Activated effector memory CD4-positive, alpha-beta T cell treated with anti-CD3 and anti-CD28 coated beads, Interleukin-2, amount 50 U/mL, for 16 hours (primary cell): ENCODE data around the gene RHEBL1.

ENCODE experiments used
- DNase-seq: peaks from one replicate; pipeline ENCODE4 v3.0.0-alpha.2; 2020

Gene RHEBL1

GRCh38 chr12:49033611-49034285 is 36.0 kb downstream of the RHEBL1 start:
- DNase-seq = no peak

GRCh38 chr12:49032679-49033447 is 36.9 kb downstream of the RHEBL1 start:
- peak; percentile 61 for DNase-seq

DNA sequence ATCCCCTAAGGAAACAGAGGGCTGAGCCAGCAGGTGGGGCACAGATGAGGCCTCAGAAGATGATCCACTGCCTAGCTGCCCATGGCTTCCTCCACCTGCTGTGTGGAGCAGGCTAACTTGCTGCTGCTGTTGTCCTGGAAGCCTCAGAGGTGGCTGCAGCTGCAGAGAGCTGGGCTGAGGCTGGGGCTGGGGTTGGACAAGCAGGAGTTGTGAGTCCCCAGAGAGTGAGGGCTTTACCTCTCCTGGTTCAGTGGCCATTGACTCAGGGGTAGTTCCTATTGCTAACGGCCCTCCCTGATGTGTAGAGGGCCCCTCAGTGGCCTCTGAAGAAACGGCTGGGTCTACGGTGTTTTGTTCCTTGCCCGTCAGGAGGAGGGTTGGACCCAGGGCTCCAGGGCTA is 37.5 kb downstream of the RHEBL1 start:
- DNase-seq = no peak

- no peak for DNase-seq
Measured at GRCh38 chr12:49031573-49032161, 38.1 kb downstream of the RHEBL1 start.

DNA sequence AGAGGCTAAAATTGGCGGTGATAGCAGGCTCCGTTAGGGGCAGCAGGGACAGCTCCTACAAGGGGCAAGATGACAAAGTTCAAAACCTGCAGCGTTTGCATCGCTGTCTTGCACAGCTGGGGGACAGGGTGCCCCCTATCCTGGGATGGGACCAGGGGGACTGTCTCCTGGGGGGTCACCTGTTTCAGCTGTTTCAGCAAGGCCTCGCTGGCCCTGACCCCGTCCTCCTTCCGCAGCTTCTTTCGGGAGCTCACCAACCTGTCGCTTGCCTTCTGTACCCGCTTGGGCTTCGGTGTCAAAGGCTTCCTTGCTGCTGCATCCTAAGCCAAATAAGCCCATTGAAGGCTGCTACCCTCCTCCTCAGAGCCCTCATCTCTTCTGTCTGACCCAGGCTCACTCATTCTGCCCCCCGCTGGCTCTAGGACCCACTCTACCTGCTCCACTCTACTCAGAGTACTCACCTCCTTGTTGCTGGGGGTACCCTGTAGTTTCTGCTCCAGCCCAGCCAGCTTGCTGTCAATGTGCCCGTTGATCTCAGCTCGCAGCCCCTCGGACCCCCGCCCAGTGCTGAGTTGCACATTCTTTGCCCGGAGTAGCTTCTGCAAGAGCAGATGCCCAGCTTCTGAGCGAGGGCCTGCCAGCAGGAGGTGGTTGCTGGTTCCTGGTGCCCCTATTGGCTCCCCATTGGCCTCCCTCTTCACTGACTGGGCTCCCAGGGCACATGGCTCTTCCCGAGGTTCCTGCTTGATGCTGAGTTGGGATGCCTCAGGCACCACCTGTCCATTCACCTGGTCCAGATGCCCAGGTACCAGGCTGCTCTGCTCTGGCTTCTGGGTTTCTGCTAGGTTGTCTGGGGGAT is 38.8 kb downstream of the RHEBL1 start:
- no peak for DNase-seq

DNA sequence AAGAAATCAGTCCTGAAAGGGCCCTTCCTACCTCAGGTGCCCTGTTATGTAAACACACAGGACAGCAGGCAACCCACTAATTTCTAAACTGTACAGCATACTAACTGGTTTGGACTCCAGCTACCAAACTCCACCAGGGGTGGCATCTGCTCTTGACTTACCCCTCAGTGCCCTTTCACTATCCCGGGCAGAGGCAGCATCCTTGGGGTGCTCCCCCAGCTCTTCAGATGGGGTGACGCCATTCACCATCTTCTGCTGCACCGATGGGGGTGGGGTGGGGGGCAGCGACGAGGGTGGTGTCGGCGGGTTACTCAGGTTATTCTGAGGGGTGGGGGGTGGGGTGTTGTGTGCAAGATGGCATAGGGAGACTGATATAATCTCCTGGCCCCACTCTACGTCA is 39.7 kb downstream of the RHEBL1 start:
- DNase-seq = no peak

DNA sequence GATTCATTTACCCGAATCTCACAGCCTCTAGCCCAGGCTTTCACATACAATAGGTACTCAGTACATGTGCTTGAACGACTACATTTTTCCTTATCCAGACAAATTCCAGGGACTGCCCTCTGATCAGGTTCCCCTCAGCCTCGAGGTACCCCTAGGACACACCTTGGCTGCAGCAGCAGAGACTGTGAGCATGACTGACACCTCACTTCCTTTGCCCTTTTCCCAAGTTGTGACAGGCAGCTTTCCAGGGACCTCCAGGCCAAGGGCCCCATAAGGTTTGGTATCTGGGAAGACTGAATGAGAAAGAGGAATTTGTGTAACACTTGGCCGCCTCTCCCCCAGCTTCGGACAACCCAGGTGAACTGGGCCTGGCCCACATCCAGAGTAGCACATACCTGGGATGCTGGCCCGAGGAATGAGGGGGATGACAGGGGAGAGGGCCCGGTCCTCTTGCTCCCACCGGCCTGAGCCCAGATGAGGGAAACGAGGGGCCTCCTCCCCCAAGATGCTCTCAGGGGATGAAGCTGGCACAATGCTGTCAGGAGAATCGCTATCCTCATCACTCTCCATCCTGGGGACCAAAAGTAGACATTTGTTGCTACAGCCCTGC is 41.0 kb downstream of the RHEBL1 start:
- DNase-seq = no peak

DNA sequence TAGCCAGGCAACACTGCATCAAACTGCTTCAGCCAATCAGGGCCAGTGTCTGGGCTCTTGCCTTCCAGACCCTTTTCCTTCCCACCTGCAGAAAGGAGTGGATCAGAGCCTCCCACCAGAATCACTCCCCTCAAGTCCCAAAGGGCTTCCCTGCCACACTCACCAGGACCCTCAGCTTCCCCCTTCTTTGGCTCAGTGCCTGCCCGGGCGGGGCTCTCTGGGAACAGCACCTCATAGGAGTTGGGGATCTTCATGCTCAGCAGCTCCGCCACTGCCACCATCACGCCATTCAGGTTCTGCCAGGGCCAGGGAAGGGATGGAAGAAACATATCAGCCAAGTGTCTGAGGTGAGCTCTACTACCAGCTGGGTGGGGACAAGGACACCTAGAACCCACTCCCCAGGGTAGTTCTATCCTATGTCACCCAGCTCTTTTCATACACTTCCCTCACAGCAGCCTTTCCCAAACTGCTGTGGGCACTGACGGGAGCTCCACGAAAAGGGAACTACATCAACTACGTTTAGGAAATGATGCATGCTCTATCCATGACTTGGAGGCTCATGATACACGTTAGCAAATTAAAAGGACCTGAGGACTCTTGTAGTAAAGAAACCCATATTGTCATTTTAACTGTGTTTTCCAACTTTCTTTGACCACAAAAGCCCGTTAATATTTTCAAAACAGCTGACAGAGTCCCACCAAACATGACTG is 41.8 kb downstream of the RHEBL1 start:
- no peak for DNase-seq

- DNase-seq = no peak
Measured at GRCh38 chr12:49026678-49027480, 42.9 kb downstream of the RHEBL1 start.

- no peak for DNase-seq
Measured at GRCh38 chr12:49026101-49026500, 43.7 kb downstream of the RHEBL1 start.

DNA sequence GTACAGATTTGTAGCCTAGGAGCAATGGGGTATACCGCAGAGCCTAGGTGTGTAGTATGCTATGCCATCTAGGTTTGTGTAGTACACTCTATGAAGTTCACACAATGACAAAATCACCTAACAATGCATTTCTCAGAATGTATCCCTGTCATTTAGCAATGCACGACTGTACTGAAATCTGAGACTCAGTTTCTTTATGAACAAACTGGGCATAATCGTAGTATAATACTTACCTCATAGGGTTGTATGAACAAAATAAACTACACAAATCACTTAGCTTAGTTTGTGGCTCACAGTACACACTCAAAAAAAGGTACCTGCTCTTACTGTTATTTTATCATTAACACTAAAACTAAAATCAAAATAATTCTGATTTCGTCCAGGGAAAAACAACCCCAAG is 44.3 kb downstream of the RHEBL1 start:
- DNase-seq = no peak

DNA sequence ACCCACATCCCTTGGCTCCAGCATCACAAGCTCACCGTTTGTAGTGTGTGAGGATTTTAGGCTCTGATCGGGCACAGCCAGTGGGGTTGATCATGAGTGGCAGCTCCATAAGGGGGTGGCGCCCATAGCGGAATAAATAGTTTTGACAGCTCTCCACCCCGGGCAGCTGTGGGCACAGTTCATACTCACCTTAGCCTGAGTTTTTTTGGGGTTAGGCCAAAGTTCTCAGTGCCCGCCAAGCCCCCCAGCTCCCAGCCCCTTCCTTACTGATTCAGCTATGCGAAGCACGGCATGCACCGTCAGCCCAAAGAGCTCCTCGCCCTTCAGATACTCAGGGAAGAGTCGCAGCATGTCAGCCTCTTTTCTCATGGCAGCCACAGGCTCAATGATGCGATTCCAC is 45.2 kb downstream of the RHEBL1 start:
- DNase-seq = no peak

DNA sequence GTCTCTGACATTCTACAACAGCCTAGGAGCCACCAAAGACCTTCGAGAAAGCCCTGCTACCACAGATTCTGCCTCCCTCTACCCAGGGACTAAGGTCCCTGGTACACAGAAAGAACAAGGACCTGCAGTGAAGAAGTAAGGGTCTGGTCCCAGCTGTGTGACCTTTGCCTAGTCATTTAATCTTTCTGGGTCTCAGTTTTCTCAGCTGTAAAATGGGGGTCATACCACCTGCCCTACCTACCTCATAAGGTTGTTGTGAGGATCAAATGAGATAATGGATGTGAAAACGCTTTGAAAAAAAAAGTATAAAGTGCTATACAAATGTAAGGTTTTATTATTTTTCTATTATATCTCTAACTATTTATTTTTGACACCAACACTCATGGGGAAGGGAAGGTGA is 46.0 kb downstream of the RHEBL1 start:
- no peak for DNase-seq

DNA sequence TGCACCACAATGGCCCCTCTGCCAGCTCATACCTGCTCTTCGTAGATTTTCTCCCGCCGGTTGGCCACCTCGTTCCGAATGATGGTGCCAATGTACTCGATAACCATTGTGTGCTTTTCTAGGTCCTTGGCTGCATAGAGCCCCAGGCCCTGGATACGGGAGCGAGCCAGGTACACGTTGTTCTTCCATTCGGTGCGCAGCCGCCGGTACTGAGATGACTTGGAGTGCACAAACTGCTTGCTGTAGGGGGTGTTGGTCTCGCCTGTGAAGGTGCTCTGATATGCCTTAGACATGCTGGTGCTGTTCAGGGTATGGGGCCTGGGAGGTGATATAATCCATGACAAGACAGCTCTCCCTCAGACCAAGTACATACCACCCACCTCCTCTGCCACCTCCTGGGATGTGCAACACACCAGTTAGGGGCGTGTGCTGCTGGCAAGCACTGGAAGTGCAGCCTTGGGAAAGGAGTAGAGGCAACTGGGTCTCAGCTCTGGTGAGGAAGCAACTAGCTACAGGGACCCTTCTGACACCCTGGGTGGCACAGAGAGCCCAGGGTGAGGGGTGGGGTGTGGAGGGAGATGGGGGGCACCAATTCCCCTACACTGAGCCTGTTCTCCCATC is 47.1 kb downstream of the RHEBL1 start:
- no peak for DNase-seq

DNA sequence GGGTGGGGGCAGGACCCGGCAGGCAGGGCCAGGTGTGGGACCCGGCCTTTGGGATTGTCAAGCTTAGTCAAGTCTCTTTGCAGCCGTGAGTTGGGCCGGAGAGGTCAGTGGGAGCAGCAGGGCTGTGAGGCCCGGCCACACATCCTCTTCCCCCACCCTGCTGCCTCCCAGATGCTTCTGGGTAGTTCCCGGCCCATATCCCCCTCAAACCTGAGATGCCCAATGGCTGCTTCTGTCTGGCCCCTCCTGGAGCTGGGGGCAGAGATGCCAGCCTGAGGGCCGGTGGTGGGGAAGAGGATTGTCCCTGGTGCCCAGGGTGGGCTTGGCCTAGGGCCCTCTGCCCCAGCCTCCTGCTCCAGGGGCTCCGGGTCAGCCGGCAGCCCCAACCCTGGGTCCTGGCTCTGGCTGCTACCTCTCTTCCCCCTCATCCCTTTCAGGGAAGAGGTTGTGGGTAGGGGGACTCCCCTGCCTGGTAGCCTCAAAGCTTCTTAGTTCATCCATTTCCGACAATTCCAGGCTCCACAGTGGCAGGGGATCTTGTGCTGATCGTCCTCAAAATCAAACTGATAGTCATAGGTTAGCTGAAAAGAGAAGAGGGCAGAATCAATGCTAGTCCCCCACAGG is 48.4 kb downstream of the RHEBL1 start:
- DNase-seq = no peak

GRCh38 chr12:49020441-49020840 is 49.3 kb downstream of the RHEBL1 start:
- DNase-seq = peak; percentile 61

- peak; percentile 75 for DNase-seq
Measured at GRCh38 chr12:49019443-49020324, 50.1 kb downstream of the RHEBL1 start.

- no peak for DNase-seq
Measured at GRCh38 chr12:49019120-49019430, 50.7 kb downstream of the RHEBL1 start.
